Tibial artery (tissue), 4 donors: ENCODE results near the gene PTPN6.

Source experiments
- DNase-seq, 2 donors: peaks; one replicate each; pipeline ENCODE4 v3.0.0-alpha.2; 2019
- H3K27ac ChIP-seq, 2 donors: fragments of 200-600 bp; sonication (generic) in 1 of 2; 1 replicate in 1 of 2; 2 replicates in 1 of 2; pipeline ENCODE4 v1.5.1; 2018 to 2019; ENCODE audit warnings: mild to moderate bottlenecking in 1 of 2
- H3K27me3 ChIP-seq, 2 donors: fragments of 200-600 bp; sonication (generic) in 1 of 2; one replicate each; pipeline versions ENCODE4 v1.5.1 to v1.6.0; 2016 to 2019
- H3K36me3 ChIP-seq, 3 donors: fragments of 200-600 bp; sonication (generic) in 2 of 3; one replicate each; pipeline ENCODE4 v1.5.1; 2016 to 2019; ENCODE audit warnings: mild to moderate bottlenecking in 2 of 3
- H3K4me1 ChIP-seq, 4 donors: fragments of 200-600 bp; sonication (generic) in 2 of 4; 1 replicate in 3 of 4; 2 replicates in 1 of 4; pipeline ENCODE4 v1.5.1; 2016 to 2019
- H3K4me3 ChIP-seq, 2 donors: fragments of 200-600 bp; sonication (generic) in 1 of 2; 1 replicate in 1 of 2; 2 replicates in 1 of 2; pipeline ENCODE4 v1.5.1; 2018 to 2019; ENCODE audit warnings: mild to moderate bottlenecking in 2 of 2
- H3K9me3 ChIP-seq, 3 donors: fragments of 200-600 bp; sonication (generic) in 1 of 3; one replicate each; pipeline ENCODE4 v1.5.1; 2016 to 2019
- CTCF ChIP-seq, 2 experiments: fragments of 200-600 bp in 1 of 2; fragments of 450-650 bp in 1 of 2; IDR thresholded peaks; one replicate each; pipeline ENCODE4 v1.5.1; 2017 to 2019; ENCODE audit warnings: antibody characterized with exemption in 2 of 2, mild to moderate bottlenecking in 1 of 2, moderate library complexity in 1 of 2
- intact Hi-C: fragments of 100-400 bp; cut with DNase I; formaldehyde crosslinking; loops from one replicate; pipeline ENCODE4 v1.15.0; 2023; ENCODE audit warnings: low total_unique reads

Gene PTPN6

GRCh38 chr12:6938353-6939190 is 12.6 kb upstream of the PTPN6 start:
- Histone ChIP-seq H3K27me3 (no peaks in the 10 kb centered on the region), H3K4me1 (peaks cover 0 to 72% (median 47%) of the 10 kb centered on the region in 4 donors), H3K27ac (peak overlapping the region; percentile 91 to 99), H3K9me3 (no peaks in the 10 kb centered on the region), H3K36me3 (peaks cover 21 to 61% (median 26%) of the 10 kb centered on the region in 3 donors), H3K4me3 (peak overlapping the region; percentile 61 to 72)
- no peak for TF ChIP-seq CTCF (IDR thresholded peaks at IDR 0.05)
- intact Hi-C loops = loop anchor here (2.0 kb wide), 1 partner anchor 14 kb away; no protein-coding TSS in a partner anchor
- DNase-seq = no peak

DNA sequence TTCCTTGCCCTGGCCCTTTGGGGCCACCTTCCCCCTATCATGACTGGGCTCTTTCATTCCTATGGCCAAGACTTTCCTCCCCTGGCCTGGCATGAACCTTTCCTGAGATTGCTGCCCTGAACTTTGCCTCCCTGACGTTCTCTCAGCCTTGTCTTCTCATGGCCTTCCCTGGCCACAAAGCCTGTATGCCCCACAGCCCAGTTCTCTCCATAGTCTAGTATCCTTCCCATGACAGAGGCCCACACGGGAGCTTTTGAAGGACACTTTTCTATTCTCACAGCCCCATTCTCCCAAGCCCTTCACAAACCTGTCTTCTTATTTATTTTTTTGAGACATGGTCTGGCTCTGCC is 12.0 kb upstream of the PTPN6 start:
- intact Hi-C loops = loop anchor here (2.0 kb wide), 1 partner anchor 14 kb away; no protein-coding TSS in a partner anchor
- Histone ChIP-seq H3K4me1 (peaks cover 0 to 66% (median 41%) of the 10 kb centered on the region in 4 donors), H3K27ac (peak overlapping the region in 1 of 2 donors; percentile 99), H3K9me3 (no peaks in the 10 kb centered on the region), H3K4me3 (no peak overlapping the region), H3K27me3 (no peaks in the 10 kb centered on the region), H3K36me3 (peaks cover 16 to 55% (median 26%) of the 10 kb centered on the region in 3 donors)
- no peak for DNase-seq
- no peak for TF ChIP-seq CTCF (IDR thresholded peaks at IDR 0.05)

GRCh38 chr12:6941267-6941666 is 9.9 kb upstream of the PTPN6 start:
- DNase-seq = no peak
- Histone ChIP-seq H3K9me3 (no peaks in the 10 kb centered on the region), H3K36me3 (peaks cover 10 to 46% (median 25%) of the 10 kb centered on the region in 3 donors), H3K4me3 (no peak overlapping the region), H3K27ac (no peak overlapping the region), H3K4me1 (peaks cover 0 to 70% (median 50%) of the 10 kb centered on the region in 4 donors), H3K27me3 (no peaks in the 10 kb centered on the region)
- no peak for TF ChIP-seq CTCF (IDR thresholded peaks at IDR 0.05)
- intact Hi-C loops = loop anchor here (5.0 to 10.0 kb wide), 2 partner anchors 74 to 174 kb away; partner anchors contain the start of gene TPI1

DNA sequence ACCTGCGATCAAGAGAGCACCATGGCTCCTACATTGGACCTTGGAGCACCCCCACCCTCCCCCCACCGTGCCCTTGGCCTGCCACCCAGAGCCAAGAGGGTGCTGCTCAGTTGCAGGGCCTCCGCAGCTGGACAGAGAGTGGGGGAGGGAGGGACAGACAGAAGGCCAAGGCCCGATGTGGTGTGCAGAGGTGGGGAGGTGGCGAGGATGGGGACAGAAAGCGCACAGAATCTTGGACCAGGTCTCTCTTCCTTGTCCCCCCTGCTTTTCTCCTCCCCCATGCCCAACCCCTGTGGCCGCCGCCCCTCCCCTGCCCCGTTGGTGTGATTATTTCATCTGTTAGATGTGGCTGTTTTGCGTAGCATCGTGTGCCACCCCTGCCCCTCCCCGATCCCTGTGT is 9.4 kb upstream of the PTPN6 start:
- no peak for DNase-seq
- Histone ChIP-seq H3K9me3 (no peaks in the 10 kb centered on the region), H3K4me1 (peaks cover 0 to 72% (median 54%) of the 10 kb centered on the region in 4 donors), H3K36me3 (peaks cover 10 to 46% (median 25%) of the 10 kb centered on the region in 3 donors), H3K27me3 (no peaks in the 10 kb centered on the region), H3K4me3 (no peak overlapping the region), H3K27ac (peak overlapping the region; percentile 94 to 98)
- intact Hi-C loops = loop anchor here (5.0 to 10.0 kb wide), 2 partner anchors 74 to 173 kb away; partner anchors contain the start of gene TPI1
- no peak for TF ChIP-seq CTCF (IDR thresholded peaks at IDR 0.05)

DNA sequence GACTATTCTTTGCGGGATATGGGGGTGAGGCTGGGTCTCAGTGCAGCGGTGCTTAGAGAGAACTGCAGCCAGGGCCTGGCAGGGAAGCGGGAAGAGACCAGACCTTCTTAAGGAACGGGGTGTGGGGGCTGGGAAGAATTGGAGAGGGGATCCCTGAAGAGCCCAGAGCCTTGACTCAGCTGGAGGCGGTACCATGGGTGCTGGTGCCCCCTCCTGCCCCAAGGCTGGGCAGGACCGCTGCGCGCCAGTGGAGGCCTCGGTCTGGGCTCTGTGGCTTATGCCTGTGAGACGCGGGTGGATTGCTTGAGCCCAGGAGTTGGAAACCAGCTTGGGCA is 8.9 kb upstream of the PTPN6 start:
- H3K36me3 ChIP-seq = peaks cover 10 to 48% (median 29%) of the 10 kb centered on the region in 3 donors
- no peaks in the 10 kb centered on the region for H3K9me3 ChIP-seq
- peak overlapping the region; percentile 94 to 98 for H3K27ac ChIP-seq
- H3K4me1 ChIP-seq = peaks cover 0 to 67% (median 49%) of the 10 kb centered on the region in 4 donors
- TF ChIP-seq CTCF (IDR thresholded peaks at IDR 0.05) = no peak
- no peaks in the 10 kb centered on the region for H3K27me3 ChIP-seq
- DNase-seq = no peak
- intact Hi-C loops = loop anchor here (5.0 to 10.0 kb wide), 2 partner anchors 75 to 173 kb away; partner anchors contain the start of gene TPI1
- no peak overlapping the region for H3K4me3 ChIP-seq
